SU-DHL-6 (cell line): Measurements from ENCODE around the gene ADAM8.

Source experiments
- H2AFZ ChIP-seq: fragments of 200-600 bp; sonication (generic); 2 replicates; pipeline ENCODE4 v1.6.1; 2014; ENCODE audit warnings: low read depth, mild to moderate bottlenecking, moderate library complexity, mixed read lengths, antibody characterized with exemption, low read length; ENCODE audit not compliant: severe bottlenecking
- H3F3A ChIP-seq: fragments of 200-600 bp; shearing (Covaris generic); 2 replicates; pipeline ENCODE4 v1.6.0; 2016; ENCODE audit warnings: antibody characterized with exemption, mild to moderate bottlenecking; ENCODE audit not compliant: insufficient read depth
- H3K27ac ChIP-seq: fragments of 200-600 bp; sonication (generic); 2 replicates; pipeline ENCODE4 v1.5.1; 2016; ENCODE audit warnings: low read depth, mild to moderate bottlenecking, low read length, moderate library complexity, mixed read lengths
- H3K27me3 ChIP-seq: fragments of 200-600 bp; sonication (generic), shearing (Covaris generic); 2 replicates; pipeline ENCODE4 v1.6.0; 2014; ENCODE audit warnings: mild to moderate bottlenecking, low read length
- H3K36me3 ChIP-seq: fragments of 200-600 bp; sonication (generic); 2 replicates; pipeline ENCODE4 v1.6.1; 2014; ENCODE audit warnings: mild to moderate bottlenecking, low read length, mixed read lengths
- H3K4me2 ChIP-seq: fragments of 300-600, 200-600 bp; shearing (Covaris generic), sonication (generic); 2 replicates; pipeline ENCODE4 v1.6.0; 2014; ENCODE audit warnings: low read length, low read depth, mild to moderate bottlenecking; ENCODE audit not compliant: poor library complexity, severe bottlenecking
- H3K4me3 ChIP-seq: fragments of 200-600 bp; sonication (generic); 2 replicates; pipeline ENCODE4 v1.5.1; 2014; ENCODE audit warnings: antibody characterized with exemption, low read length, mild to moderate bottlenecking, mixed read lengths; ENCODE audit not compliant: insufficient read depth, poor library complexity, severe bottlenecking
- H3K79me2 ChIP-seq: fragments of 200-600 bp; sonication (generic); 2 replicates; pipeline ENCODE4 v1.6.1; 2014; ENCODE audit warnings: mild to moderate bottlenecking, low read length, moderate library complexity; ENCODE audit not compliant: insufficient read depth
- H3K9ac ChIP-seq: fragments of 200-600 bp; sonication (generic); 2 replicates; pipeline ENCODE4 v1.7.0; 2014; ENCODE audit warnings: mild to moderate bottlenecking, low read length
- H3K9me2 ChIP-seq: fragments of 200-600 bp; sonication (generic); replicated peaks from 2 replicates; pipeline ENCODE4 v1.6.1; 2014; ENCODE audit warnings: low read length; ENCODE audit not compliant: insufficient read depth
- H3K9me3 ChIP-seq: fragments of 200-600 bp; sonication (generic); 2 replicates; pipeline ENCODE4 v1.6.1; 2014; ENCODE audit warnings: low read length, mixed read lengths; ENCODE audit not compliant: insufficient read depth
- H4K20me1 ChIP-seq: fragments of 200-600 bp; sonication (generic); 2 replicates; pipeline ENCODE4 v1.6.1; 2014; ENCODE audit warnings: low read depth, mild to moderate bottlenecking, antibody characterized with exemption, low read length, moderate library complexity, mixed read lengths
- EZH2phosphoT487 ChIP-seq: fragments of 200-600 bp; sonication (generic), shearing (Covaris generic); conservative IDR thresholded peaks from 2 replicates; pipeline ENCODE4 v1.6.1; 2018; ENCODE audit warnings: mild to moderate bottlenecking, antibody characterized with exemption, low read length, moderate library complexity, mixed read lengths
- TF ChIP-seq, protein P1 (sequence below): fragments of 200-600 bp; sonication (generic); IDR thresholded peaks from one replicate; pipeline ENCODE4 v1.5.1; 2017; ENCODE audit warnings: antibody characterized with exemption, mild to moderate bottlenecking, low read length, moderate library complexity; ENCODE audit not compliant: insufficient read depth, poor library complexity, severe bottlenecking

ADAM8 gene

DNA sequence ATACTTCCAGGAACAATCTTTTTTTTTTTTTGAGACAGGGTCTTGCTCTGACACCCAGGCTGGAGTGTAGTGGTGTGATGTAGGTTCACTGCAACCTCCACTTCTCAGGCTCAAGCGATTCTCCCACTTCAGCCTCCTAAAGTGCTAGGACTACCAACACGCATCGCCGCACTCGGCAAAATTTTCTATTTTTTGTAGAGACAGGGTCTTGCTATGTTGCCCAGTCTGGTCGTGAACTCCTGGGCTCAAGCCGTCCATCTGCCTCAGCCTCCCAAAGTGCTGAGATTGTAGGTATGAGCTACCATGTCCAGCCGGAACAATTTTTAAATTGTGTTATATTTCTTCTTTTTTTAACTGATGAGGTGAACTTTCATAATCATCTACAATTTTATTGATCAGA is 34.1 kb upstream of the ADAM8 start:
- no peak for TF ChIP-seq EZH2phosphoT487
- TF ChIP-seq, protein P1, sequence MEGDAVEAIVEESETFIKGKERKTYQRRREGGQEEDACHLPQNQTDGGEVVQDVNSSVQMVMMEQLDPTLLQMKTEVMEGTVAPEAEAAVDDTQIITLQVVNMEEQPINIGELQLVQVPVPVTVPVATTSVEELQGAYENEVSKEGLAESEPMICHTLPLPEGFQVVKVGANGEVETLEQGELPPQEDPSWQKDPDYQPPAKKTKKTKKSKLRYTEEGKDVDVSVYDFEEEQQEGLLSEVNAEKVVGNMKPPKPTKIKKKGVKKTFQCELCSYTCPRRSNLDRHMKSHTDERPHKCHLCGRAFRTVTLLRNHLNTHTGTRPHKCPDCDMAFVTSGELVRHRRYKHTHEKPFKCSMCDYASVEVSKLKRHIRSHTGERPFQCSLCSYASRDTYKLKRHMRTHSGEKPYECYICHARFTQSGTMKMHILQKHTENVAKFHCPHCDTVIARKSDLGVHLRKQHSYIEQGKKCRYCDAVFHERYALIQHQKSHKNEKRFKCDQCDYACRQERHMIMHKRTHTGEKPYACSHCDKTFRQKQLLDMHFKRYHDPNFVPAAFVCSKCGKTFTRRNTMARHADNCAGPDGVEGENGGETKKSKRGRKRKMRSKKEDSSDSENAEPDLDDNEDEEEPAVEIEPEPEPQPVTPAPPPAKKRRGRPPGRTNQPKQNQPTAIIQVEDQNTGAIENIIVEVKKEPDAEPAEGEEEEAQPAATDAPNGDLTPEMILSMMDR = no peak
- H3K79me2 ChIP-seq = peaks cover 25% of the 10 kb centered on the region
- no peak overlapping the region for H3K27ac ChIP-seq
- H3K9me2 ChIP-seq = no peaks in the 10 kb centered on the region
- H3F3A ChIP-seq = peaks cover 5% of the 10 kb centered on the region; the same call in 1 of the 2 replicates
- H3K9ac ChIP-seq = no peak overlapping the region
- no peaks in the 10 kb centered on the region for H3K9me3 ChIP-seq
- no peak overlapping the region for H3K4me3 ChIP-seq
- H4K20me1 ChIP-seq = no peaks in the 10 kb centered on the region
- no peak overlapping the region for H3K4me2 ChIP-seq
- H3K27me3 ChIP-seq = no peaks in the 10 kb centered on the region
- peaks cover 4% of the 10 kb centered on the region; the same call in 1 of the 2 replicates for H3K36me3 ChIP-seq
- H2AFZ ChIP-seq = no peak overlapping the region

DNA sequence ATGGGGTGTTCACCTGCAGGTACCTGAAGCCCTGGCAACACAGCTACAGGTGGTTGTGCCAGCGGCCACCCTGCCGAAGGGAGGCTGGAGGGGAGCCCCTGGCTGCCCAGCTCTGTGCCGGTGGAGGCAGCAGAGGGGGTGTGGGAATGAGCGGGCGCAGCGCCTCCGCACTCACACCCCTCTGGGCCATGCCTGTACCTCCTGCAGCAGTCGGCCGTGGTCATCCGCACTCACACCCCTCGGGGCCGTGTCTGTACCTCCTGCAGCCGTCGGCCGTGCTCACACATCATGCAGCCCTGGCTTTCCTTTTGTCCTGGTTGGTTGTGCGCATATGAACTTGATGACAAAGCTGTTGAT is 33.7 kb upstream of the ADAM8 start:
- H3K9me2 ChIP-seq = no peaks in the 10 kb centered on the region
- peaks cover 29% of the 10 kb centered on the region for H3K79me2 ChIP-seq
- no peak for TF ChIP-seq EZH2phosphoT487
- TF ChIP-seq, protein P1 = no peak
- H3K36me3 ChIP-seq = peaks cover 4% of the 10 kb centered on the region; the same call in 1 of the 2 replicates
- no peaks in the 10 kb centered on the region for H3K9me3 ChIP-seq
- no peak overlapping the region for H2AFZ ChIP-seq
- no peaks in the 10 kb centered on the region for H3K27me3 ChIP-seq
- H3K4me2 ChIP-seq = no peak overlapping the region
- H3K4me3 ChIP-seq = no peak overlapping the region
- H3K27ac ChIP-seq = no peak overlapping the region
- H4K20me1 ChIP-seq = no peaks in the 10 kb centered on the region
- H3K9ac ChIP-seq = no peak overlapping the region
- peaks cover 5% of the 10 kb centered on the region; the same call in 1 of the 2 replicates for H3F3A ChIP-seq

DNA sequence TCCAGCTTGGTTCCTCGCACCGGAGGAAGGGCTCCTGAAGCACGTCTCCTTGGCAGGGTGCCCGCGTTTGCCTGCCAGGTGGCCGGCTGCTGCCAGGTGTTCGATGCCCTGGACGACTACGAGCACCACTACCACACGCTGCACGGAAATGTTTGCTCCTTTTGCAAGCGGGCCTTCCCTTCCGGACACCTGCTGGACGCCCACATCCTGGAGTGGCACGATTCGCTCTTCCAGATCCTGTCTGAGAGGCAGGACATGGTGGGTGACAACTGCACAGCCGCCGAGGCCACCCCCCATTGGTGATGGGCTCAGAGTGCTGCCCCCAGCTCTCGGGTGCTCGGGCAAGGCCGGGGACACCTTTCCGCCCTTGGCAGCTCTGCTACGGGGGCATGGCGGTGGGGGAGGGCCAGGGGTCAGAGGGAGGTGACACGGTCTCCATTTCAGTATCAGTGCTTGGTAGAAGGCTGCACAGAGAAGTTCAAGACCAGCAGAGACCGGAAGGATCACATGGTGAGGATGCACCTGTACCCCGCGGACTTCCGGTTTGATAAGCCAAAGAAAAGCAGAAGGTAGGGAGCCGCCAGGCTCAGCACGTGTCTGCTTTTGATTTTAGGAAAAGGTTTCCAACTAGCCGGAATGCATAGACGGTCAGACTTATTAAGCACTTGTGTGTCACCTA is 33.2 kb upstream of the ADAM8 start:
- peaks cover 4% of the 10 kb centered on the region; the same call in 1 of the 2 replicates for H3K36me3 ChIP-seq
- no peaks in the 10 kb centered on the region for H3K27me3 ChIP-seq
- no peaks in the 10 kb centered on the region for H3K9me2 ChIP-seq
- no peaks in the 10 kb centered on the region for H4K20me1 ChIP-seq
- H3F3A ChIP-seq = peaks cover 5% of the 10 kb centered on the region; the same call in 1 of the 2 replicates
- no peak overlapping the region for H3K4me2 ChIP-seq
- no peak overlapping the region for H3K9ac ChIP-seq
- no peak overlapping the region for H2AFZ ChIP-seq
- TF ChIP-seq EZH2phosphoT487 = no peak
- TF ChIP-seq, protein P1 = no peak
- H3K79me2 ChIP-seq = peaks cover 29% of the 10 kb centered on the region
- no peak overlapping the region for H3K27ac ChIP-seq
- no peaks in the 10 kb centered on the region for H3K9me3 ChIP-seq
- no peak overlapping the region for H3K4me3 ChIP-seq
